AG04449 (cell line): ENCODE data around the gene WNT6.

Experiments used
- CTCF ChIA-PET: fragments of 350-600 bp; formaldehyde crosslinking; extraction: SDS; loops from one replicate; lab custom pipeline; 2021; ENCODE audit warnings: antibody characterized with exemption; lab: Yijun Ruan, JAX
- POLR2A ChIA-PET: fragments of 400-600, 350-600 bp; formaldehyde crosslinking; extraction: SDS; loops from one replicate; lab custom pipeline; 2020; ENCODE audit warnings: antibody characterized with exemption, inconsistent platforms; lab: Yijun Ruan, JAX
- DNase-seq: peaks from one replicate; pipeline ENCODE4 v3.0.0-alpha.2; 2010; ENCODE audit warnings: low read depth, low spot score
- H3K4me3 ChIP-seq: 2 replicates; pipeline ENCODE4 v1.5.1; 2011; ENCODE audit warnings: low read depth, mild to moderate bottlenecking, control low read depth, low read length
- CTCF ChIP-seq: IDR thresholded peaks from one replicate; pipeline ENCODE4 v1.5.1; 2011; ENCODE audit warnings: mild to moderate bottlenecking, moderate library complexity, low read length, control low read depth, inconsistent platforms; ENCODE audit not compliant: insufficient read depth; ENCODE audit errors: missing control alignments

Gene WNT6

GRCh38 chr2:218853766-218854165 lies 5.8 kb upstream of the WNT6 start:
- DNase-seq = no peak
- H3K4me3 ChIP-seq = no peak overlapping the region
- TF ChIP-seq CTCF = no peak
- ChIA-PET POLR2A (no interaction called here), CTCF (interaction anchor here (0.9 to 4.1 kb wide), 6 partner anchors 12 to 301 kb away, joined by 3 to 32 read pairs (median 9); no protein-coding TSS in a partner anchor)

GRCh38 chr2:218854860-218855259 lies 4.7 kb upstream of the WNT6 start:
- no peak for DNase-seq
- ChIA-PET CTCF (interaction anchor here (0.8 to 4.1 kb wide), 6 partner anchors 21 to 196 kb away, joined by 3 to 25 read pairs (median 4); partner anchors contain the start of genes BCS1L and ZNF142), POLR2A (no interaction called here)
- H3K4me3 ChIP-seq = no peak overlapping the region
- TF ChIP-seq CTCF = no peak

GRCh38 chr2:218855305-218856166 lies 4.1 kb upstream of the WNT6 start:
- ChIA-PET CTCF (interaction anchor here (0.8 to 1.9 kb wide), 8 partner anchors 8 to 299 kb away, joined by 3 to 6 read pairs (median 3); partner anchors contain the start of genes BCS1L, TTLL4 and ZNF142), POLR2A (no interaction called here)
- DNase-seq = no peak
- H3K4me3 ChIP-seq = no peak overlapping the region
- no peak for TF ChIP-seq CTCF

GRCh38 chr2:218856167-218856895 lies 3.3 kb upstream of the WNT6 start:
- no peak overlapping the region for H3K4me3 ChIP-seq
- no peak for DNase-seq
- ChIA-PET POLR2A (no interaction called here), CTCF (interaction anchor here (1.0 to 1.9 kb wide), 5 partner anchors 9 to 299 kb away, joined by 3 to 6 read pairs (median 4); partner anchors contain the start of gene TTLL4)
- no peak for TF ChIP-seq CTCF

- CTCF ChIA-PET = interaction anchor here (1.6 to 1.9 kb wide), 2 partner anchors 9 to 41 kb away, joined by 4 to 6 read pairs; no protein-coding TSS in a partner anchor
- no peak overlapping the region for H3K4me3 ChIP-seq
- no peak for TF ChIP-seq CTCF
- no peak for DNase-seq
- POLR2A ChIA-PET = no interaction called here
Observed at GRCh38 chr2:218856896-218857243, 2.7 kb upstream of the WNT6 start.
